ENCODE results near the gene SERPINA12. TPM values are rescaled to one million over a fixed set of nuclear protein-coding genes. Genes with fewer than 3 reads are reported as not detected.
"Not testable (repeated sequence)": the region's sequence is repeated elsewhere in the genome, so short reads cannot be mapped to it uniquely, and the experiment has no call there.

SERPINA12 gene
- total RNA-seq, 2 donors from 2014 or later: not detected

- no peak for DNase-seq (ENCODE audit: low spot score)
- no peaks in the 10 kb centered on the region for H3K9me3 ChIP-seq
- TF ChIP-seq CTCF (IDR thresholded peaks at IDR 0.05): peak; percentile 94 to 98
- H3K27me3 ChIP-seq: no peaks in the 10 kb centered on the region
- H3K36me3 ChIP-seq: no peaks in the 10 kb centered on the region
- no peak overlapping the region for H3K27ac ChIP-seq
- peaks cover 0 to 11% of the 10 kb centered on the region in 2 donors for H3K4me1 ChIP-seq
- H3K4me3 ChIP-seq: peak overlapping the region in 1 of 2 donors; percentile 22
These were observed 23.1 kb downstream of the SERPINA12 start for GRCh38 chr14:94485944-94486841.

- H3K4me1 ChIP-seq: peaks cover 0 to 11% of the 10 kb centered on the region in 2 donors
- TF ChIP-seq CTCF (IDR thresholded peaks at IDR 0.05): no peak
- peaks cover 0 to 1% of the 10 kb centered on the region in 2 donors for H3K9me3 ChIP-seq
- no peak overlapping the region for H3K4me3 ChIP-seq
- H3K36me3 ChIP-seq: no peaks in the 10 kb centered on the region
- DNase-seq (ENCODE audit: low spot score): no peak
- H3K27me3 ChIP-seq: no peaks in the 10 kb centered on the region
- no peak overlapping the region for H3K27ac ChIP-seq
These were observed 24.8 kb downstream of the SERPINA12 start for GRCh38 chr14:94484481-94484880.

- no peaks in the 10 kb centered on the region for H3K27me3 ChIP-seq
These were observed 25.5 kb downstream of the SERPINA12 start for GRCh38 chr14:94483729-94484275.

GRCh38 chr14:94483071-94483451, 26.2 kb downstream of the SERPINA12 start:
- Histone ChIP-seq H3K9me3 (peaks cover 0 to 15% of the 10 kb centered on the region in 2 donors), H3K27me3 (no peaks in the 10 kb centered on the region), H3K4me3 (no peak overlapping the region), H3K36me3 (no peaks in the 10 kb centered on the region), H3K4me1 (peaks cover 0 to 11% of the 10 kb centered on the region in 2 donors), H3K27ac (no peak overlapping the region)
- no peak for DNase-seq (ENCODE audit: low spot score)
- no peak for TF ChIP-seq CTCF (IDR thresholded peaks at IDR 0.05)

More at GRCh38 chr14:94483729-94484275, 25.5 kb downstream of the SERPINA12 start:
- DNase-seq (ENCODE audit: low spot score): no peak
- Histone ChIP-seq H3K27ac (no peak overlapping the region), H3K9me3 (peaks cover 0 to 8% of the 10 kb centered on the region in 2 donors), H3K4me3 (no peak overlapping the region), H3K36me3 (no peaks in the 10 kb centered on the region), H3K4me1 (peaks cover 0 to 11% of the 10 kb centered on the region in 2 donors)
- TF ChIP-seq CTCF (IDR thresholded peaks at IDR 0.05): no peak

GRCh38 chr14:94482132-94483070, 26.9 kb downstream of the SERPINA12 start:
- H3K36me3 ChIP-seq; H3K4me3 ChIP-seq; DNase-seq (ENCODE audit: low spot score); H3K27ac ChIP-seq; H3K27me3 ChIP-seq: not testable (repeated sequence)
- peaks cover 0 to 18% of the 10 kb centered on the region in 2 donors for H3K9me3 ChIP-seq
- peaks cover 0 to 11% of the 10 kb centered on the region in 2 donors for H3K4me1 ChIP-seq

Data from right atrium auricular region (tissue), 2 donors.